Measurements from ENCODE around the gene ST6GALNAC3. TPM values are rescaled to one million over a fixed set of nuclear protein-coding genes. Genes with fewer than 3 reads are reported as not detected.
"Not testable (repeated sequence)": the region's sequence is repeated elsewhere in the genome, so short reads cannot be mapped to it uniquely, and the experiment has no call there.

ST6GALNAC3 gene
- total RNA-seq, 1 donor from 2014 or later, result 4.7 TPM

DNA sequence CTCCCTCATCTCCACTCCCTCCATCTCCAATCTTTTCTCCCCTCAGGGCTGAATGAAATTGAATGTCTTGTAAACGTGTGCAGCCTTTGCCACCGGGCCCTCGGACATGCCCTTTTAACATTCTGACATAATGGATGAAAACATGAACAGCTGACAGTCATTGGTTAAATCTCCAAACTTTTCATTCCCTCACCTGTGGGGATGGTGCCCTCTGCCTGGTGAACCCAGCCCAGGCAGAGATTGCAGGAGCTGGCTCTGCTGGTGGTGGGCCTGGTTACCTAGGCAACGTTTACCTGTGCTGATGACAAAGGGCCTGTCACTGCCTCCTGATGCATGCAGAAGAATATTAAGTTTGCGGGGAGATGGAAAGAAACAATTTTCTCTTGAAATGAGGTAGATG lies 21.3 kb downstream of the ST6GALNAC3 start:
- Mint-ChIP-seq H3K9me3 (ENCODE audit: low read depth) (peaks cover 2% of the 10 kb centered on the region), H3K27ac (ENCODE audit: unreplicated experiment) (no peak overlapping the region), H3K36me3 (ENCODE audit: low read depth) (no peaks in the 10 kb centered on the region), H3K4me1 (ENCODE audit: low read depth) (no peaks in the 10 kb centered on the region), H3K27me3 (ENCODE audit: low read depth) (no peaks in the 10 kb centered on the region), H3K4me3 (ENCODE audit: unreplicated experiment) (no peak overlapping the region)
- no peak for DNase-seq (ENCODE audit: low spot score)
- TF ChIP-seq, protein P1, sequence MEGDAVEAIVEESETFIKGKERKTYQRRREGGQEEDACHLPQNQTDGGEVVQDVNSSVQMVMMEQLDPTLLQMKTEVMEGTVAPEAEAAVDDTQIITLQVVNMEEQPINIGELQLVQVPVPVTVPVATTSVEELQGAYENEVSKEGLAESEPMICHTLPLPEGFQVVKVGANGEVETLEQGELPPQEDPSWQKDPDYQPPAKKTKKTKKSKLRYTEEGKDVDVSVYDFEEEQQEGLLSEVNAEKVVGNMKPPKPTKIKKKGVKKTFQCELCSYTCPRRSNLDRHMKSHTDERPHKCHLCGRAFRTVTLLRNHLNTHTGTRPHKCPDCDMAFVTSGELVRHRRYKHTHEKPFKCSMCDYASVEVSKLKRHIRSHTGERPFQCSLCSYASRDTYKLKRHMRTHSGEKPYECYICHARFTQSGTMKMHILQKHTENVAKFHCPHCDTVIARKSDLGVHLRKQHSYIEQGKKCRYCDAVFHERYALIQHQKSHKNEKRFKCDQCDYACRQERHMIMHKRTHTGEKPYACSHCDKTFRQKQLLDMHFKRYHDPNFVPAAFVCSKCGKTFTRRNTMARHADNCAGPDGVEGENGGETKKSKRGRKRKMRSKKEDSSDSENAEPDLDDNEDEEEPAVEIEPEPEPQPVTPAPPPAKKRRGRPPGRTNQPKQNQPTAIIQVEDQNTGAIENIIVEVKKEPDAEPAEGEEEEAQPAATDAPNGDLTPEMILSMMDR (IDR thresholded peaks at IDR 0.05), result no peak

DNA sequence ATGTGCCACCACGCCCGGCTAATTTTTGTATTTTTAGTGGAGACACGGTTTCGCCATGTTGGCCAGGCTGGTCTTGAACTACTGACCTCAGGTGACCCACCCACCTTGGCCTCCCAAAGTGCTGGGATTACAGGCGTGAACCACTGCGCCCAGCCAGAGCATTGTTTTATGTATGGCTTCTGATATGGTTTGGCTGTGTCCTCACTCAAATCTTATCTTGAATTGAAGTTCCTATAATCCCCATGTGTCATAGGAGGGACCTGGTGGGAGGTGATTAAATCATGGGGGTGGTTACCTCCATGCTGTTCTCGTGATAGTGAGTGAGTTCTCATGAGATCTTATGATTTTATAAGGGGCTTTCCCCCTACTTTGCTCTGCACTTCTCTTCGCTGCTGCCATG lies 22.5 kb downstream of the ST6GALNAC3 start:
- not testable (repeated sequence) for H3K4me1 Mint-ChIP-seq (ENCODE audit: low read depth); H3K4me3 Mint-ChIP-seq (ENCODE audit: unreplicated experiment); H3K27me3 Mint-ChIP-seq (ENCODE audit: low read depth); H3K9me3 Mint-ChIP-seq (ENCODE audit: low read depth); H3K36me3 Mint-ChIP-seq (ENCODE audit: low read depth); H3K27ac Mint-ChIP-seq (ENCODE audit: unreplicated experiment); DNase-seq (ENCODE audit: low spot score)

DNA sequence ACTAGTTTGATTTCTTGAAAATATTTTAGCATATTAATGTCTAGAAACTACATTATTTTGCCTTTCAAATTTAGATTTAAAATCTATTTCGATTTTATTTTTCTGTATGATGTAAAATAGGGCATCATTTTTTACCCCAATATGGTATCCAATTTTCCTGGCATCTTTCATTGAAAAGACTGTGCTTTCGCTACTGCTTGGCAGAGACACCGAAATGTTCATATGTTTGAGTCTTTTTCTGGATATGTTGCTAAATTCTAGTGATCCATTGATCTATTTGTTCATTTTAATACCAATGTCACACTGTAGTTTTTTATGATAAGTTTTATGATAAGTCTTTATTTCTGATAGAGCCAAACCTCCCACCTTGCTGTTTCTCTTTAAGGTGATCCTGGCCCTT lies 24.3 kb downstream of the ST6GALNAC3 start:
- no peaks in the 10 kb centered on the region for H3K36me3 Mint-ChIP-seq (ENCODE audit: low read depth)

DNA sequence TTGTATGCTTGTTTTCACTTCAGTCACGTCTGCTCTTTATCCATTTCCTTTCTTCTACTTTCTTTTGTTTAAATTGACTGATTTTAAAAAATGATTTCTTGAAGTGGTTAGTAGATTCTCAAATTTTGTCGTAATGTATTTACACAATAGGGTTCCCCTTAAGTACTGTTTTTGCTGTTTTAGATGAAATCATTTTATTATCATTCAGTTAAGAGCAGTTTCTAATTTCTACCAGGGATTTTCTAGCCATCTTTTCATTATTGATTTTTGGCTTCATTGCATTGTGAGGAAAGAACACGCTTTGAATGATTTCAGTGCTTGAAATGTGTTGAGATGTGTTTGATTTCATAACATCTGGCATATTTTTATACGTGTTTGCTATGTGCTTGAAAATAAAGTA lies 27.0 kb downstream of the ST6GALNAC3 start:
- Mint-ChIP-seq H3K4me3 (ENCODE audit: unreplicated experiment) (no peak overlapping the region), H3K4me1 (ENCODE audit: low read depth) (peaks cover 10% of the 10 kb centered on the region)
- no peak for DNase-seq (ENCODE audit: low spot score)

More for the DNA sequence above, 24.3 kb downstream of the ST6GALNAC3 start:
- DNase-seq (ENCODE audit: low spot score), result no peak
- Mint-ChIP-seq H3K4me3 (ENCODE audit: unreplicated experiment) (no peak overlapping the region), H3K27me3 (ENCODE audit: low read depth) (no peaks in the 10 kb centered on the region), H3K9me3 (ENCODE audit: low read depth) (peaks cover 2% of the 10 kb centered on the region), H3K4me1 (ENCODE audit: low read depth) (peaks cover 10% of the 10 kb centered on the region), H3K27ac (ENCODE audit: unreplicated experiment) (no peak overlapping the region)
- TF ChIP-seq, protein P1 (IDR thresholded peaks at IDR 0.05), result no peak

DNA sequence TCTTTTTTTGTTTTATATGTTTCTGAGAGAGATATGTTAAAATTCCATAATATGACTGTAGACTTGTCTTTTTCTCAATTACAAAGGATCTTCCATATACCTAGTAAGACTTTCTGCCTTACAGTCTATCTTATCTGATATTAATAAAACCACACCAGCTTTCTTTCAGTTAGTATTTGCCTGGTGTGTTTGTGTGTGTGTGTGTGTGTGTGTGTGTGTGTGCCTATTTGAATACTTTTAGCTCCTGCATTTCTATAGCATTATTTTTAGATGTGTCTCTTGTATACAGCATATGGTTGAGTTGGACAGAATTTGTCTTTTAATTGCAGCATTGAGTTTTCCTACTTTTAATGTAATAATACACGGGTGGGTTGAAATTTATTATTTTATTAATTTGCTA lies 27.5 kb downstream of the ST6GALNAC3 start:
- DNase-seq (ENCODE audit: low spot score), result no peak
- H3K27me3 Mint-ChIP-seq (ENCODE audit: low read depth), result no peaks in the 10 kb centered on the region
- H3K4me3 Mint-ChIP-seq (ENCODE audit: unreplicated experiment), result no peak overlapping the region
- peaks cover 10% of the 10 kb centered on the region for H3K4me1 Mint-ChIP-seq (ENCODE audit: low read depth)
- peaks cover 2% of the 10 kb centered on the region for H3K9me3 Mint-ChIP-seq (ENCODE audit: low read depth)
- TF ChIP-seq, protein P1 (IDR thresholded peaks at IDR 0.05), result no peak
- no peak overlapping the region for H3K27ac Mint-ChIP-seq (ENCODE audit: unreplicated experiment)
- H3K36me3 Mint-ChIP-seq (ENCODE audit: low read depth), result no peaks in the 10 kb centered on the region

More for the DNA sequence above, 27.0 kb downstream of the ST6GALNAC3 start:
- TF ChIP-seq, protein P1 (IDR thresholded peaks at IDR 0.05), result no peak
- H3K9me3 Mint-ChIP-seq (ENCODE audit: low read depth), result peaks cover 2% of the 10 kb centered on the region
- no peak overlapping the region for H3K27ac Mint-ChIP-seq (ENCODE audit: unreplicated experiment)
- H3K36me3 Mint-ChIP-seq (ENCODE audit: low read depth), result no peaks in the 10 kb centered on the region
- H3K27me3 Mint-ChIP-seq (ENCODE audit: low read depth), result no peaks in the 10 kb centered on the region

DNA sequence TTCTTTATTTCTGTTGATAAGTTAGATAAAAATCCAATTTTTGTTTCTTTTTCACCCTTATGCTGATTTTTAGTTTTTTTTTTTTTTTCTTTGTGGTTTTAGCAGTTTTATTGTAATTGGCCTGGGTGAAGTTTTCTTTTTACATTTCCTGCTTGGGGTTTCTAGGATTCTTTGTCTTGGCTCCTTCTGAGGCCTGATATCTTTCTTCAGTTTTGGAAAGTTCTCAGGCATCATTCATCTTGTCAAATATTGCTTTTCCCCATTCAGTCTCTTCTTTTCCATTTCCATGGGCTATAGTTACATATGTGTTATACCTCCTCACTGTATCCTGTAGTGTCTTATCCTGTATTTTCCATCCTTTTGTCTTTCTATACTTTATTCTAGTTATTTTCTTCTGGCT lies 28.5 kb downstream of the ST6GALNAC3 start:
- DNase-seq (ENCODE audit: low spot score), result no peak
- H3K27ac Mint-ChIP-seq (ENCODE audit: unreplicated experiment), result peak overlapping the region; percentile 42
- H3K9me3 Mint-ChIP-seq (ENCODE audit: low read depth), result no peaks in the 10 kb centered on the region
- no peak overlapping the region for H3K4me3 Mint-ChIP-seq (ENCODE audit: unreplicated experiment)
- H3K4me1 Mint-ChIP-seq (ENCODE audit: low read depth), result peaks cover 10% of the 10 kb centered on the region
- TF ChIP-seq, protein P1 (IDR thresholded peaks at IDR 0.05), result no peak
- no peaks in the 10 kb centered on the region for H3K27me3 Mint-ChIP-seq (ENCODE audit: low read depth)
- no peaks in the 10 kb centered on the region for H3K36me3 Mint-ChIP-seq (ENCODE audit: low read depth)
